Kidney tubule cell (primary cell): Measurements from ENCODE around the gene KCNT2.

ENCODE experiments used
- DNase-seq: peaks from one replicate; pipeline ENCODE4 v3.0.0-alpha.2; 2018; ENCODE audit warnings: low spot score

The KCNT2 gene

DNA sequence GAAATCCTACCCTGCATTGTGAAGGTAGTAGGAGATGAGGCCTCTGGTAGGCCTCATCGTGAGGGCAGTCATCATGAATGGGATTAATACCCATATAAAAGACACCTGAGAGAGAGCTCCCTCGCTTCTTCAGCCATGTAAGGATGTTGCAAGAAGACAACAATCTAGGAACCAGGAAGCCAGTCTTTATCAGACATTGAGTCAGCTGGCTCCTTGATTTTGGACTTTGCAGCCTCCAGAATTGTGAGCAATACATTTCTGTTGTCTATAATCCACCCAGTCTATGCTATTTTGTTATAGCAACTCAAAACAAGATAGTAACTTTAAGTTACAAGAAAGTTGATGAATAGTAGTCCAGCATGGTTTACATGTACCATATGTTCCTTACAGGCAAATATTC is 208.5 kb downstream of the KCNT2 start:
- no peak for DNase-seq

DNA sequence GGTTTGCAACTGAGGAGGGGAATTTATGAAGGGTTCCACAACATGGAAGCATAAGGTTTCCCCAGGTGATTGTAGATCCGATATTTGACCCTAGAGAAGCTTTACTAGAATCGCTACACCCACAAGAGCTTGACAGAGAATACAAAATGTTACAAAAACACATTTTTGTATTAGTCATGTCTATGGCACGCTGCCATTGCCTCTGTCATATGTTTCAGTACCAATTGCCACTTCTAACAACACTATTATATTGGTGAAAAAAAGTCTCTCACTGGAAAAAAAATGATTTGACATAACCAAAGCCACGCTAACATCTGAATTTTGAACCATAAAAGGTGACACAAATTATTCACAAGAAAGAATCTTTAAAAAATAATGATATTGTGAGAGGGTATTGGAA is 214.5 kb downstream of the KCNT2 start:
- DNase-seq = peak; percentile 9

DNA sequence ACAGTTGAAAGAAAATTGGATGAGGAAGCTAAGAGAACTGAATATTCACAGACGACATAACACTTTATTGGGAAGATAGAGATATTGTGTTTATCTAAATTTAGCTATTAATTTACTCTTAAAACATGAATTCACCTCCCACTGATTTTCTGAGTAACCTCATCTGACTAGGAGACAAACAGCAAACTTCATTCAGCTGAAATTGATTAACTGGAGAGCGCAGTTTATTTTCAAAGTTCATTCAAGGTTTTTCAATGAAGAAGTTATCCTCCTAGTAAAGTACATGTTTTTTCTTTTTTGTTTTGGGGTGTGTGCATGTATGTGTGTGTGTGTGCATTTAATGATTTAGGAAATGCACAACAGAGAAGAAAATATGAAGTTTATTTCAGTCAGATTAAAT is 215.0 kb downstream of the KCNT2 start:
- DNase-seq = no peak

DNA sequence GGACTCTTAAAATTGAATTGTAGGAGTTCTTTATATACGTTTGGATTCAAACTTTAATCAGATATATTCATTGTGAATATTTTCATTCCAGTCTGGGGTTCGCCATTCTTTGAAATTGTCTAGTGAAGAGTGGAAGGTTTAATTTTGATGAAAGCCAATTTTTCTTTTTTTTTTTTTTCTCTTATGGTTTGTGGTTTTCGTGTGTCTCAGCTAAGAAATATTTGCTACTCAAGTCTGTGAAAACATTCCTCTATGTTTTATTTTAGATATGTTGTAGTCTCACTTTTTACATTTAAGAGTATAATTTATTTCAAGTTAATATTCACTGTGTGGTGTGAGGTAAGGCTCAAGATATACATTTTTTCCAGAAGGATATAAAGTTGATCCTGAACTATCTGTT is 220.5 kb downstream of the KCNT2 start:
- no peak for DNase-seq

DNA sequence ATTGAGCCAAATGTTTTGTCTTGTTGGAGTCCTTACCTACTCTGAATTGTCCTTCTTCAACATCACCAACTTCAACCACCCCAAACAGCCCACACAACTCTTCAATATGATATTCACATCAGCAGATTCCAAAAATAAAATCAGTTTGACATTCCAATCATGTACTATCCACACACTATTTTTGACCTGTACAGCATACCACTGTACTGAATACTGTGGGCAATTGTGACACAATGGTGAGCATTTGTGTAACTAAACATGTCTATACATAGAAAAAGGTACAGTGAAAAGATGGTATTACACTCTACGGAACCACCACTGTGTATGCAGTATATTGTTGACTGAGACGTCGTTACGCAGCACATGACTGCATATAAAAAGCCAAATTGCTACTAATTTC is 223.1 kb downstream of the KCNT2 start:
- no peak for DNase-seq

DNA sequence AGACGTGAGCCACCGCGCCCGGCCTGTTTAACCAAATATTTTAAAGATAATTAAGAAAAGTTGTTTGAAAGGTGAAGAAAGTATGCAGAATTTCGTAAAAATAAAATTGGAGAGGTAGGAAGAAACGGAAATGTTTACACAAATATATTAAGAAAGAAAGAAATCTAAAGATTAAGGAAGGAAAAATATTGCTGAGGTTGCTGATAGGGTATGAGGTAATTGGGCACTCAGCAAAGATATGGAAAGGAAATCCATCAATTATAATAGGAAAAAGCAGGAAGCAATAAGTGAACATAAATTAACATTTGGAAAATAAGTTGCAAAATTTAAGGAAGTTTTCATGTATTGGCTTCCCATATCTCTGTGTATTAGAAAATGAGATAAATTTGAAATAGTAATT is 225.9 kb downstream of the KCNT2 start:
- DNase-seq = no peak

DNA sequence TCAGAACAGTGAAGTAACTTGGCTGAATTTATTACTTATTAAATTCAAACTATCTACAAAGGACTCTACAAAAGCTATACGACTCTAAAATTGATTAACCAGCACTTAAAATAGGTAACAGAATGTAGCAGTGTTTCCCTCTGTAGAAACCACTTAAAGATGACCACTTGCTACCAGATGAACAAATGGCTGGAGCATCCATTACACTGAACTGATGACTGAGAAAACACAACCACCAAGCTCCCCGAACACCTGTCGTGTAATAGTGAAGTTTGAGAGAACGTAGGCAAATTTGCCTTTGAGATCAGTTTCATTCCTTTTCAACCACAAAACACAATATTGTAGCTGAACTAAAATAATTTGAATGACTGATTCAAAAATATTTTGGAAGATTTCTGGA is 226.7 kb downstream of the KCNT2 start:
- DNase-seq = no peak

DNA sequence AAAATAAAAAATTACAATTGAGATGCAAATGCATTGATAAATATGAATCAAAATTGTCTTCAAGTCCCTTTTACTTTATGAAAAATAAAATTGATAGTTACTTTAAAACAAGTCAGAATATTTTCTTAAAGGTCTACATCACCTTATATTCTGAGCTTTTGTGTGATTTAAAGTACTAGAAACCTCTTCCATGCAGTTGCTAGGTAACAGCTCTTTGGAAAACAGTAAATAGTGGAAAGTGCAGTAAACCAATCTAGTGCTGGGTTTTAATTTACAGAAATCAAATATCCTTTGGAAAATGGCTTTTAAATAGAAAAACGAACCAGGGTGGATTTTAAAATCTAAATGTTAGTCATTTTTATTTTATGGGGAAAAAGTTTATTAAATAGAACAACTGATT is 227.9 kb downstream of the KCNT2 start:
- no peak for DNase-seq

DNA sequence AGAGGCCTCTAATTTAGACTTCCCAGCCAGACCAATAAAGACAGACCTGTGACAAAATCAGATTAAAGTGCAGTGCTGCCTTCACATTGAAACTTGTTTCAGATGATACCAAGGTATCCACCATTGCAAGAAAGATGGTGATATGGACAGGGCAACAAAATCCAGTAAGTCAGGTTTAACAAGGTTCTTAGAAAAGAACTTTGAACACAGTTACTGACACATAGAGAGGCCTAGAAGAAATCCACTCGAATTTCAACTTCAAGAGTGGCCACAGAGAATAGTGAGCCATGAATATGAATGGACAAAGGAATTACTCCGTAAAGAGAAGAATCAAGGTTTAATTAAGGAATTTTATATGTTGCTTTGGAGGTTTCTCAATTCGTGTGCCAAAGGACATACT is 230.4 kb downstream of the KCNT2 start:
- DNase-seq = no peak

DNA sequence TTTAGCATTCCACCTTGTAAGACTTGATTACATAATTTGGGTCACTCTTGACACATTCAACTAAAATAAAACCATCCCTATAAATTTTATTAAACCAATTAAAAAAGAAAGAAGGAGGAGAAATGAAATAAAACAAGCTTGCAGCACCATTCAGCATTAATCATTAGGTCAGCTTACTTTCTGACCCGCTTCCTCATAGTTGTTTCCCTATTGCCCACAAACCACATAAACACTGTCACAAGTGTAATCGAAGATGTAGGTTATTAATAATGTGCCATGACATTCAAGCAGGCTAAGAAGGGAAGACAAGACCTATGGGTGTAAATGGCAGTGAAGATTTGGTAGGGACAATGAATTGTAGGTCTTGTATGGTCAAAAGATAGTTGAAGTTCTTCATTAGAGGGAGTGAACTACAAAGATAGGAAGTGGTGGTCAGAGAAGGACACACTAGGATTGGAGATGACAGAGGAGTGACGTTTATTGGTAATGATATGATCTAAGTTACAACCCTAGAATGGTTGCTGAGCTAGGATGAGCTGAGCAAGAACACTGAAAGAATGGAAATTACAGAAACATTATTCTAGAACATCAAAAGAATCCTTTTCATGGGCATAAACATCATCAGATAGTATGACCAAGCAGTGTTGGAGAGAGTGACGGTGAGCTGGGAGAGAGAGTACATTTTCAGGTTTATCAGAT is 231.5 kb downstream of the KCNT2 start:
- no peak for DNase-seq

DNA sequence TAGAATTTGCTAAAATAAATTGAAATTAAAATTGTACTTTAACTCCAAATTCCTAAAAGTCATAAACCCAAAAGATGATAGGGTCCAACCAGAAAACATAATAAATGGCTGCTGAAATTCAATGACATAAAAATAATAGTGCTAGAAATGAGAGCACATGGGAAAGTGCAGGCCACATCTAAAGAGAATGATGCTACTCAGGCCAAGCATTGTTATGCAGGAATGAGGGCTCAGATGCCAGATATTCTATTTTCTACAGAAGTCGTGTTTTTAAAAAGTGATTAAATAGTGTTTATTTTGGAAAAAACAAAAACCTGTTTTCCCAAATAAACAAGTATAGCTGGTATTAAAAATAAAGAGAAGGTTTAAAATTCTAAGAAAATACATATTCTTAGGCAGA is 234.4 kb downstream of the KCNT2 start:
- no peak for DNase-seq

DNA sequence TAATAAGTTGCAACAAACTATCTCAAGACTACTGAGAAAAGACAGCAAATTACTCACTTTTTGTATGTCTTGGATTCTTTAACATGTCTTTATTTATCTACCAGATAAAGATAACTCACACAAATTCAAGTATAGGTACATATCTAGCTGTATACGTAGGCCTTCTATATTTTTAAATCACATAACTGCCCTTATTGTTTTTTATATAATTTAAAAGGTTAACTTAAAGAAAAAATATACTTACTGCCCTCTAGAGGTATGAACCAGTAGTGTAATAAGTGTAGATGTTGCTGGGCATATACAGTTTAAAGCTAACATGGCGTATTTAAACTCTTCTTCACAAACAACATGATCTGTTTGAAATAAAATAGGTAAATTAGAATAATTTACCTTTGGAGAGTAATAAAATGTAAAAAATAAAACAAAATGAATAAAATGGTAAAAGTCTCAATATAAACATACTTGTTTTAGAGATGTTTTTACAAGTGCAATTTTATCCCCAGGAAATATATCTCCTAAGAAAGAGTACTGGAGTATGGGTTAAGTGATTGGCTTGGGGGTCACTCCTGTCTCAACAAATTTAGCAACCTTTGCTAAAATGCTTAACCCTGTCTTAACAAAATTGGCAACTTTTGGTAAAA is 235.2 kb downstream of the KCNT2 start:
- DNase-seq = peak; percentile 36

DNA sequence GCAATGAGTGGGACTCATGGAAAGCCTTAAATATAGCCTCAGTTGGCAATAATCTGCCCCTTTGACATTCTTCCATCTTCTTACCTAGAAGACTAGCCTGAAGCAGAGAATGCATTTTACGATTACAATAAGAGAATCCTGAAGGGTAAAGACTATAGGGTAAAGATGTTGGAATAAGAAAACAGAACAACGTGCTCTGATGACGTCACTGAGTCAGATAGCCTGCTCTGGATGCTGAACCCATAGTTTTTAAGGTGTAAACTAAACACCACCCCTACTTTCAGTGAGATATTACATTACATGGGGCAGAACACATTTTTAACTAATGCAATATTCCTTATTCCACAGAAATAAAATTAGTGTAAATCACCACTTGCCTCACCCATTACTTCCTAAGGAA is 240.4 kb downstream of the KCNT2 start:
- DNase-seq = no peak

DNA sequence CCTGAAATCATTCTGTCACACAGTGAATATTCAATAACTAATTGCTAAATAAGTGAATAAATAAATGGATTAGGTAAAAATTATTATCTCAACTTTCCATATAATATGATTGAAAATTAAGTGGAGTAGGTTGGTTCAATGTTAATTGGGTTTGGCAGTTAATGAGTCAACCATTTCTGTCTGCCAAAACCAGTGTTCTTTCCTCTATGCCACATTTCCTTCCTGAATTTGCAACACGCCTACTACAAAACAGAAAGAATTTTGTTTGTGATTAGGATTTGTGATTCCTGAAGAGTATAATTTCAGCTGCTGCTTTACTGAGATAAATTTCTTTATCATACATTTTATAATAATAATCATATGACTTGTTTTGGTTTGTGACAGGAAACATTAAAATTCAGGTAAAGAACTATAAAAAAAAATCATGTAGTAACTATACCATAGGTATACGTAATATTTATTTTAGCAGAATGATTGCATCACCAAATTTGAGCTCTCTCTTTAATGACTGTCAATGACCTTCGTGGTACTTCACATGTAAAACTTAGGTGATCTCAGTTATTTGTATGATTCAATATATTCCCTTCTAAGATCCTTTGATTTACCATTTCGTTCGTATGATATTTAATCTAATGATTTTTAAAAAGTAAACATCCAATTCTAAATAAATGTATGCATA is 241.3 kb downstream of the KCNT2 start:
- no peak for DNase-seq

DNA sequence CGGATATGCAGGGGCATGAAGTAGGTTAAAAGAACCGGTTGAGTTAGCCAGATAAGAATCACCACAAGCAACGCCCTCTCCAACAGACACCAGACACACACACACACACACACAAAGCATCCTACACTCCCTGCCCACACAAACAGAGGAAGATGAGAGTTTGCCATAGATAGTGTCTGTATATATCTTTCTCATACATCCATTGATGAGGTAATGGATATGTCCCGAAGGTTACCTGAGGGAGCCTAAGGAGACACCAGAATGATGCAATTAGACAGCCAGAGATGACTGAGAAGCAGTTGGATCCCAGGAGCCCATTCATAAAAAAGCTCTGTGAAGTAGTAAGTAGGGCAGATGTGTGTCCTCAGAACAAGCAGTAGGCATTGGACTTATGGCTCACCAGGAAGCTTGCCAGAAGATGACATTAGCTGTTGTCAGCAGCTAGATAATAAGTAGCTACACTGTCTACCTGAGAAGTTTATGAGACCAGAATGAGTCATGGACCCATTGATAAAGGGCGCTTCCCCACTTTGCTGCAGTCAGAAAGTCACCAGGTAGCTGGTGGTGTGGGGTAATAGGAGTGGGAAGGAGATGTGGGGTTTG is 247.0 kb downstream of the KCNT2 start:
- peak; percentile 92 for DNase-seq

DNA sequence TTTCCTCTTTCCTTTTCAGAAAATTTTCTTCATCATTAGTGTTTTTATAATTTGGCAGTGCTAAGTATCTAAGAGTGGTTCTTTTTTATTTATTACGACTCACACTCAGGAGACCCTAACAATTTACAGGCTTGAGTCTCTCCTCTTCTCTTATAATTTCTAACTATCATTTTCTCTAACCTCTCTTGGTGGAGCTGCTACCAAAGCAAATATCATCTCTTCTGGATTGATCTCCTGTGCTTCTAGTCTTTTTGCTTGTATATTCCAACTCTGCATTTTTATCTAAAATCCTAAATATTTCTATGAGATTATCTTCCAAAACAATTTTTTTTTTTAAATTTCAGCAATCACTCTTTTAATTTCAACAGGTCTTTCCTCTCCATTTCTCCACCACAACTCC is 250.3 kb downstream of the KCNT2 start:
- DNase-seq = no peak

DNA sequence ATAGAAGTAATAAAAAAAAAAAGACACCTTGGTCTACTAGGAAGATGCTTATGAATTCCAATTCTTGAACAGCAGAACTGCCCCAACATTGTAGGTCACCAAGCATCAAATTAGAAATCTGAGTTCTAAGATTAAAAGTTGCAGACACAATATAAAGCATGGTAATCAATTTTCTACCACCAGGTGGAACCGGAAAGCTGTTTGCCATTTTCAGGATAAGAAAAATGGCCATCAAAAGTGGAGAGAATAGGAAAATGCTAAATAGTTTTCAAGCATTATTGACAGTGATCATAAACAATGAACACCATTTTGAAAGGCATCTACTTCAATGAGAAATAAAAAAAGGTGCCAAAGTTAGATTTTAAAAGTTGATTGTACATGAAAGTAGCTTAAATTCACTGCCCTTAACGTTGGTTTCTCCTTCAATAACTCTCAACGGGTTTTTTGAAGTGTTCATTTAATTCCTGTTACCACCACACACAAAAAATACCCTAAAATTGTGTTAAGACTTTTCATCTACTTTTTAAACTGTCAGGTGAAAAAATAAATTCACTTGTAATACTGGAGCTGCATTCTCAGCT is 252.9 kb downstream of the KCNT2 start:
- DNase-seq = peak; percentile 23

DNA sequence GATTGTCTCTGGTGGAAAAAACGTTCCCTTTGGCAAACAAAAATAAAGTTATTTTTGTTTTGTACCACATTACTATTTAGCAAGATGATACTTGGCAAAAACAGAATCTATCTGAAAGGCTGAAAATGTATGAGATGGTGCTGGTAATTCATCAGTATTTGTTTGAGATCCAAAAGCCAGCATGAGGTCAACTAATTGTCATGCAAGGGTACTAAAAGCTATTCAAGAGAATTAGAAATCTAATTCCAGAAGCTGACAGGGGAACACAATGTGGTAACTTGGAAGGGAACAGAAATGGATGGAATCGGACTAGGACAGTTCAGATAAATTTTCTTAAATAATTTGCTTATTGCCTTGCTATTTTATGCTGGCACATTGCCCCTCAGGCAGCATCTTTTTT is 263.8 kb downstream of the KCNT2 start:
- DNase-seq = no peak

DNA sequence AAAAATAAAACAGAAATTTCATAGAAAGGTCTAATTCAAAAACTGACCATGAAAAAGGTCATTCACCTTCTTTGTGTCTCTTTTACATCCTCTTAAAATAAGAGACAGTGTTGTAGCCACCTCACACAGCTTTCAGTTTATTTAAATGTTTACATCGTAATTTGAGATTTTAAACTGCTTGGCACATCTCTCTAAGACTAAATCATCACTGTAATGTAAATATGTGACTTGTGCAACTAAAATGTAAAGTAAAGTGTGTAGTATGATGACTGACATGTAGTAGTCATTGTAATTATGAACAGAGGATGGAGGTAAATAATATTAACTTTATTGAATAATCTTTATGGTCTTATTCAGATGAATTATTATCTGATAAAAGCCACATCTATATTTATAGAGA is 283.9 kb downstream of the KCNT2 start:
- no peak for DNase-seq

DNA sequence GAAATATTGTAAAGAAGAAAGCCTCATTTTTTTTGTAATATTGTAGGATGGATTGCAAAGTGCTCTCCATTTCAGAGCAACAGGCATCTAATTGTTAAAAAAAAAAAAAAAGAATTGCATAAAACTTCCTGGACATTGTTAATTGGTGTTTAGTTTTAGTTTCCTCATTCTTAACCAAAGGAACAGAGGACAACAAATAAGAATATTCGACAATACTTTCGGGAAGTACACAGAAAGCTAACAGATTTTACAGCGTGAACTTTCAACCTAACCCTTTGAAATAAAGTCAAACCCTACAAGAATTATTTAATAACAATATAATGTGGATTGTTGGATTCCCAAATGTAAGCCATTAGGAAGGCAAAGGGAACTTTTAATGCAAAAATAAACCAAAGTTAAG is 284.4 kb downstream of the KCNT2 start:
- DNase-seq = no peak

DNA sequence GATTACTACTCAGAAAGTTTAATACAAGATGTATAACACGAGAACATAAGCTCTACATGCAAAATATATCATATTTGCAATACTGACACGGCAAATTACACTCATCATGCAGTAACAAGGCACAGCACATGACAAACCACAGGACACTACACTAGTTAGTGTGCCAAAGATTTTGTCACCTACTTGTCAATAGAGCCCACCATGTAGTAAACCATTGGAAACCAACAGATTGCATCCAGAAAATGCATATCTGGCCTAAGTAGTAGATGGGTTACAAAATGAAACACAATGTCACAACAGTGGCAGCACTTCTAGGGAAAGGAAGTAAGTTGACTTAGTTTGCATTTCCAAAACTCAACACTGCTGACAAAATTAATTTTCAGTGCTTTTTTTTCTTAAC is 288.9 kb downstream of the KCNT2 start:
- DNase-seq = no peak

DNA sequence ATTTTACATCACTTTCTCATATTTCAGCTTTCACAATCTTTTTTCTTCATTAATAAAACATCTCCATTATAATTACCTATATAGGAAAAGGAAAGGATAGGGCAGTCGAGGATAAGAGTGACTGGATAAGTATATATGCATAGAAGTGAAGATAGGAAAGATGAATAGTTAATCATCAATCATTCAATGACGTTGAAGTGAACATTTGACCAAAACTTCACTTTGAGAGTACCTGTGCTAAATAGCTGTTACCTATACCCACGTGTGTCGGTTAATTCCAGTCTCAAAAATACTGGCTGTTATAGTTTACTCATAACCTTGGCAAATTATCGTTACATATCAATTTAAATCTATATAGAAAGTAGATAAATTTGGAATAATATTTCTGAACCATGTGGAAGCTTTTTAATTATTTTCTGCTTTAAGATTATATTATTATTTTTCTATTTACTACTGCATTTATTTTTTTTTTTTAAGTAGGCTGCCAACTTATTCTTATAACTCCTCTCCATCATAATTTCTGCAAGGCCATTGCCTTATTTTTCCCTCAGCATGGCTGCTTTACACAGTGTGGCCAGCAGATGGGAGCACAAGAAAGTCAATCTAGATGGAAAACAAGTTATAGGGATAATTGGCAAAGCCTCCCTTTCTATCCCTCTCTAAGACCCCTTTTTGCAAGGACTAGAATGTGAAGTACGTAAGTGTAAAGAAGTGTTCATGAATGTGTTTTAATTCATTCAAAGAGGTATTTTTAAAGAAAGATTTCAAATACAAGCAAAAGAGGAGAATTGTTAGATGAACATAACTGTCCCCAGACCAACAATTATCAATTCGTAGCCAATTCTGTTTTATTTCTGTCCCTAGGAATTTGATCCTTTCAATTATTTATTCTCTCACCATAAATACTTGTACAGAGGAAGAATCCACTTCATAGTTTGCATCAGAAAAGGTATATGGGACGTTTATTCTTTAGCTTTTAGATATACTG is 290.4 kb downstream of the KCNT2 start:
- peak; percentile 39 for DNase-seq
